Measurements from ENCODE around the gene ALKBH6. TPM values are rescaled to one million over a fixed set of nuclear protein-coding genes. Genes with fewer than 3 reads are reported as not detected.

Gene ALKBH6
- total and polyA plus RNA-seq, 2 of the 8 experiments (the other 6 are each of a cell fraction or from before 2014, with no cell fraction given): 19.2 to 33.3 TPM

- no peak for FAIRE-seq
- no peak overlapping the region for H4K5ac ChIP-seq (ENCODE audit: insufficient read length, low read depth, low read length)
Observed at GRCh38 chr19:36040495-36040894, 26.5 kb upstream of the ALKBH6 start.

More at GRCh38 chr19:36040495-36040894, 26.5 kb upstream of the ALKBH6 start:
- H2AFZ ChIP-seq (ENCODE audit: low read length): no peak overlapping the region
- H4K91ac ChIP-seq (replicated peaks; ENCODE audit: insufficient read length, low read length): no peak overlapping the region
- H3K23me2 ChIP-seq (ENCODE audit: low read depth, low read length): peaks cover 6% of the 10 kb centered on the region; the same call in 1 of the 2 replicates
- H3K9ac ChIP-seq (replicated peaks in 1 of 4; ENCODE audit: extremely low read depth in 1 of 4, low read depth in 3 of 4, low read length in 3 of 4): no peak overlapping the region
- CTCF ChIA-PET (ENCODE audit: partially characterized antibody): interaction anchor here (0.8 to 1.2 kb wide), 2 partner anchors 13 to 14 kb away, joined by 3 read pairs; partner anchors contain the start of gene THAP8
- no peaks in the 10 kb centered on the region for H3K27me3 ChIP-seq (replicated peaks in 1 of 4; ENCODE audit: control insufficient read depth in 3 of 4, extremely low read depth in 1 of 4, insufficient read depth in 3 of 4, low read length in 3 of 4)
- no peak overlapping the region for H2BK20ac ChIP-seq (ENCODE audit: low read length)
- no peak overlapping the region for H2AK5ac ChIP-seq (ENCODE audit: low read depth, low read length)
- POLR2A ChIA-PET (ENCODE audit: partially characterized antibody): interaction anchor here (1.0 to 1.1 kb wide), 2 partner anchors 11 to 35 kb away, joined by 3 read pairs; no protein-coding TSS in a partner anchor
- H4K8ac ChIP-seq (ENCODE audit: extremely low read depth, insufficient read depth, low read length): no peak overlapping the region
- no peak overlapping the region for H3K4me3 ChIP-seq (ENCODE audit: extremely low read depth in 1 of 4, insufficient read depth in 2 of 4, low read depth in 3 of 4, low read length in 4 of 4)
- H2BK15ac ChIP-seq (ENCODE audit: low read length): no peak overlapping the region
- H3K36me3 ChIP-seq (ENCODE audit: control insufficient read depth in 2 of 4, insufficient read depth in 4 of 4, low read length in 3 of 4): no peaks in the 10 kb centered on the region
- H4K20me1 ChIP-seq (replicated peaks in 1 of 2; ENCODE audit: control insufficient read depth in 1 of 2, insufficient read depth in 2 of 2, low read length in 2 of 2): no peaks in the 10 kb centered on the region
- no peak for TF ChIP-seq TAF7 (optimal IDR thresholded peaks at IDR 0.05; ENCODE audit: borderline replicate concordance, low read depth, low read length)
- no peak for TF ChIP-seq CBX8 (IDR thresholded peaks at IDR 0.05; ENCODE audit: borderline replicate concordance, low read depth, low read length)
- TF ChIP-seq JUND (IDR thresholded peaks at IDR 0.05; ENCODE audit: low read length): no peak
- TF ChIP-seq HDAC2 (IDR thresholded peaks at IDR 0.05; ENCODE audit: borderline replicate concordance in 1 of 2, low read depth in 2 of 2, low read length in 2 of 2): no peak
- TF ChIP-seq KDM4A (IDR thresholded peaks at IDR 0.05; ENCODE audit: low read depth, low read length, severe bottlenecking): no peak
- H2BK12ac ChIP-seq (ENCODE audit: low read depth, low read length): no peak overlapping the region
- DNase-seq (ENCODE audit: low read depth in 1 of 2, low spot score in 2 of 2): no peak
- no peaks in the 10 kb centered on the region for H3K9me3 ChIP-seq (ENCODE audit: insufficient read depth in 2 of 2, low read depth in 1 of 2, low read length in 1 of 2)
- H3K18ac ChIP-seq (ENCODE audit: extremely low read depth, low read length): no peak overlapping the region
- no peaks in the 10 kb centered on the region for H3K79me1 ChIP-seq (ENCODE audit: low read depth, low read length)
- no peak overlapping the region for H3K23ac ChIP-seq (ENCODE audit: insufficient read length)
- H3K27ac ChIP-seq (ENCODE audit: low read depth, low read length): no peak overlapping the region
- 92% methylated on average over 6 of the region's 6 CpGs; no CpG with 5 or more reads in 1 of the 2 experiments for WGBS, 2 experiments (ENCODE audit: extremely low coverage in 1 of 2, insufficient coverage in 1 of 2, insufficient read length in 1 of 2, insufficient replicate concordance in 2 of 2, low coverage in 1 of 2, low lambda C conversion rate in 2 of 2, missing lambda C conversion rate in 1 of 2)
- no peak overlapping the region for H3K14ac ChIP-seq (ENCODE audit: insufficient read length)
- H3K79me2 ChIP-seq (ENCODE audit: control insufficient read depth in 1 of 2, insufficient read depth in 2 of 2, low read length in 2 of 2): no peaks in the 10 kb centered on the region
- H3K4ac ChIP-seq (replicated peaks; ENCODE audit: insufficient read length, low read depth, low read length): no peak overlapping the region
- no peak overlapping the region for H3K4me2 ChIP-seq (ENCODE audit: insufficient read depth in 1 of 2, low read depth in 2 of 2, low read length in 2 of 2)
- H3K56ac ChIP-seq (replicated peaks; ENCODE audit: insufficient read length, low read depth, low read length): no peak overlapping the region
- H2BK120ac ChIP-seq (replicated peaks; ENCODE audit: low read depth, low read length): no peak overlapping the region
- H3K4me1 ChIP-seq (replicated peaks in 1 of 4; ENCODE audit: control insufficient read depth in 3 of 4, insufficient read depth in 4 of 4, low read length in 3 of 4): 0 out of 7 replicates have a peak, but pooled peaks cover 0 to 4% (median 0%) of the 10 kb centered on the region in 4 experiments
- no peak overlapping the region for H2BK5ac ChIP-seq (ENCODE audit: low read depth, low read length)
